ENCODE data around the gene FRMD1. TPM values are rescaled to one million over a fixed set of nuclear protein-coding genes. Genes with fewer than 3 reads are reported as not detected.

The FRMD1 gene
- total RNA-seq, 1 donor from 2014 or later: not detected

GRCh38 chr6:168122011-168122410 lies 43.0 kb upstream of the FRMD1 start:
- Mint-ChIP-seq H3K36me3 (ENCODE audit: low read depth, unreplicated experiment) (no peaks in the 10 kb centered on the region), H3K4me3 (ENCODE audit: unreplicated experiment) (no peak overlapping the region), H3K27me3 (ENCODE audit: low read depth, unreplicated experiment) (peaks cover 35% of the 10 kb centered on the region), H3K9me3 (ENCODE audit: unreplicated experiment) (peaks cover 9% of the 10 kb centered on the region), H3K4me1 (ENCODE audit: low read depth, unreplicated experiment) (no peaks in the 10 kb centered on the region), H3K27ac (ENCODE audit: unreplicated experiment) (no peak overlapping the region)
- H3K9me3 ChIP-seq (ENCODE audit: insufficient read depth, low read depth, low read length): no peaks in the 10 kb centered on the region
- DNase-seq (ENCODE audit: low read depth) (no peak), FAIRE-seq (no peak)
- H3K79me2 ChIP-seq (ENCODE audit: insufficient read depth, low read length): no peaks in the 10 kb centered on the region
- H4K20me1 ChIP-seq (ENCODE audit: insufficient read depth, low read length): no peaks in the 10 kb centered on the region
- H3K4me1 ChIP-seq (ENCODE audit: insufficient read depth, low read length): no peaks in the 10 kb centered on the region
- no peak overlapping the region for H3K4me3 ChIP-seq (ENCODE audit: insufficient read depth, low read depth, low read length)
- H3K4me2 ChIP-seq (ENCODE audit: low read length): no peak overlapping the region
- peaks cover 4% of the 10 kb centered on the region for H3K27me3 ChIP-seq (ENCODE audit: insufficient read depth, low read length)
- H3K9ac ChIP-seq (ENCODE audit: low read length): no peak overlapping the region
- no peak for TF ChIP-seq CTCF (IDR thresholded peaks at IDR 0.05; ENCODE audit: insufficient read depth, low read depth, low read length)
- TF ChIP-seq EZH2 (IDR thresholded peaks at IDR 0.05; ENCODE audit: insufficient read depth, low read length): no peak
- no peaks in the 10 kb centered on the region for H3K36me3 ChIP-seq (ENCODE audit: insufficient read depth, low read length)
- H3K27ac ChIP-seq (ENCODE audit: low read depth, low read length): no peak overlapping the region
- H2AFZ ChIP-seq (ENCODE audit: low read depth, low read length): no peak overlapping the region

GRCh38 chr6:168121303-168121665 lies 42.3 kb upstream of the FRMD1 start:
- H3K4me1 ChIP-seq (ENCODE audit: insufficient read depth, low read length): no peaks in the 10 kb centered on the region
- no peak overlapping the region for H3K4me3 ChIP-seq (ENCODE audit: insufficient read depth, low read depth, low read length)
- H3K27me3 Mint-ChIP-seq (ENCODE audit: low read depth, unreplicated experiment): peaks cover 29% of the 10 kb centered on the region
- H3K27me3 ChIP-seq (ENCODE audit: insufficient read depth, low read length): peaks cover 4% of the 10 kb centered on the region
- H3K4me3 Mint-ChIP-seq (ENCODE audit: unreplicated experiment): no peak overlapping the region
- DNase-seq (ENCODE audit: low read depth) (no peak), FAIRE-seq (no peak)
- peaks cover 9% of the 10 kb centered on the region for H3K9me3 Mint-ChIP-seq (ENCODE audit: unreplicated experiment)
- no peak for TF ChIP-seq EZH2 (IDR thresholded peaks at IDR 0.05; ENCODE audit: insufficient read depth, low read length)
- no peak for TF ChIP-seq CTCF (IDR thresholded peaks at IDR 0.05; ENCODE audit: insufficient read depth, low read depth, low read length)
- H3K4me1 Mint-ChIP-seq (ENCODE audit: low read depth, unreplicated experiment): no peaks in the 10 kb centered on the region
- H2AFZ ChIP-seq (ENCODE audit: low read depth, low read length): no peak overlapping the region
- no peak overlapping the region for H3K9ac ChIP-seq (ENCODE audit: low read length)
- H3K79me2 ChIP-seq (ENCODE audit: insufficient read depth, low read length): no peaks in the 10 kb centered on the region
- H3K27ac Mint-ChIP-seq (ENCODE audit: unreplicated experiment): no peak overlapping the region
- no peaks in the 10 kb centered on the region for H3K9me3 ChIP-seq (ENCODE audit: insufficient read depth, low read depth, low read length)
- no peaks in the 10 kb centered on the region for H3K36me3 ChIP-seq (ENCODE audit: insufficient read depth, low read length)
- no peaks in the 10 kb centered on the region for H3K36me3 Mint-ChIP-seq (ENCODE audit: low read depth, unreplicated experiment)
- H3K27ac ChIP-seq (ENCODE audit: low read depth, low read length): no peak overlapping the region
- no peaks in the 10 kb centered on the region for H4K20me1 ChIP-seq (ENCODE audit: insufficient read depth, low read length)
- H3K4me2 ChIP-seq (ENCODE audit: low read length): no peak overlapping the region

GRCh38 chr6:168120390-168121302 lies 41.6 kb upstream of the FRMD1 start:
- Histone ChIP-seq H3K79me2 (ENCODE audit: insufficient read depth, low read length) (no peaks in the 10 kb centered on the region), H2AFZ (ENCODE audit: low read depth, low read length) (no peak overlapping the region), H3K4me2 (ENCODE audit: low read length) (no peak overlapping the region), H3K9ac (ENCODE audit: low read length) (no peak overlapping the region), H3K27ac (ENCODE audit: low read depth, low read length) (no peak overlapping the region), H3K9me3 (ENCODE audit: insufficient read depth, low read depth, low read length) (no peaks in the 10 kb centered on the region), H4K20me1 (ENCODE audit: insufficient read depth, low read length) (no peaks in the 10 kb centered on the region), H3K36me3 (ENCODE audit: insufficient read depth, low read length) (no peaks in the 10 kb centered on the region), H3K4me3 (ENCODE audit: insufficient read depth, low read depth, low read length) (no peak overlapping the region), H3K4me1 (ENCODE audit: insufficient read depth, low read length) (no peaks in the 10 kb centered on the region), H3K27me3 (ENCODE audit: insufficient read depth, low read length) (peaks cover 2% of the 10 kb centered on the region)
- H3K27ac Mint-ChIP-seq (ENCODE audit: unreplicated experiment): no peak overlapping the region
- H3K9me3 Mint-ChIP-seq (ENCODE audit: unreplicated experiment): peaks cover 9% of the 10 kb centered on the region
- no peak for DNase-seq (ENCODE audit: low read depth)
- no peak for FAIRE-seq
- no peaks in the 10 kb centered on the region for H3K36me3 Mint-ChIP-seq (ENCODE audit: low read depth, unreplicated experiment)
- peaks cover 24% of the 10 kb centered on the region for H3K27me3 Mint-ChIP-seq (ENCODE audit: low read depth, unreplicated experiment)
- no peak overlapping the region for H3K4me3 Mint-ChIP-seq (ENCODE audit: unreplicated experiment)
- H3K4me1 Mint-ChIP-seq (ENCODE audit: low read depth, unreplicated experiment): no peaks in the 10 kb centered on the region
- TF ChIP-seq CTCF (IDR thresholded peaks at IDR 0.05; ENCODE audit: insufficient read depth, low read depth, low read length) (no peak), EZH2 (IDR thresholded peaks at IDR 0.05; ENCODE audit: insufficient read depth, low read length) (no peak)

All from astrocyte (in vitro differentiated cells and primary cell).